Neutrophil (primary cell): ENCODE data around the gene LMO1.
A peak's percentile ranks its signal among the peaks of the same experiment; 100 is the strongest.

ENCODE experiments used
- H3K27ac ChIP-seq: fragments of 200-600 bp; sonication (generic); 2 replicates; pipeline ENCODE4 v1.5.1; 2016; ENCODE audit warnings: mild to moderate bottlenecking, moderate library complexity
- H3K27me3 ChIP-seq: fragments of 200-600 bp; sonication (generic); 2 replicates; pipeline ENCODE4 v1.6.0; 2016; ENCODE audit warnings: mild to moderate bottlenecking
- H3K36me3 ChIP-seq: fragments of 200-600 bp; sonication (generic); 2 replicates; pipeline ENCODE4 v1.5.1; 2017
- H3K4me1 ChIP-seq, 2 experiments: fragments of 200-600 bp in 1 of 2; sonication (generic) in 1 of 2; 1 replicate in 1 of 2; 2 replicates in 1 of 2; pipeline versions ENCODE4 v1.5.1 to v1.6.1; 2013 to 2016; ENCODE audit warnings: low read depth in 1 of 2, low read length in 1 of 2, mild to moderate bottlenecking in 1 of 2, moderate library complexity in 1 of 2; ENCODE audit not compliant: control insufficient read depth in 1 of 2, insufficient read depth in 1 of 2
- H3K4me3 ChIP-seq, 2 experiments: fragments of 200-600 bp in 1 of 2; sonication (generic) in 1 of 2; 1 replicate in 1 of 2; 2 replicates in 1 of 2; pipeline ENCODE4 v1.5.1; 2013 to 2016; ENCODE audit warnings: low read depth in 1 of 2, low read length in 1 of 2, mild to moderate bottlenecking in 1 of 2, moderate library complexity in 1 of 2
- H3K9me3 ChIP-seq: fragments of 200-600 bp; sonication (generic); 2 replicates; pipeline ENCODE4 v1.5.1; 2016
- TF ChIP-seq, protein P1 (sequence below): fragments of 200-600 bp; sonication (generic); IDR thresholded peaks from 2 replicates; pipeline ENCODE4 v1.5.1; 2016; ENCODE audit warnings: antibody characterized with exemption

Gene LMO1

DNA sequence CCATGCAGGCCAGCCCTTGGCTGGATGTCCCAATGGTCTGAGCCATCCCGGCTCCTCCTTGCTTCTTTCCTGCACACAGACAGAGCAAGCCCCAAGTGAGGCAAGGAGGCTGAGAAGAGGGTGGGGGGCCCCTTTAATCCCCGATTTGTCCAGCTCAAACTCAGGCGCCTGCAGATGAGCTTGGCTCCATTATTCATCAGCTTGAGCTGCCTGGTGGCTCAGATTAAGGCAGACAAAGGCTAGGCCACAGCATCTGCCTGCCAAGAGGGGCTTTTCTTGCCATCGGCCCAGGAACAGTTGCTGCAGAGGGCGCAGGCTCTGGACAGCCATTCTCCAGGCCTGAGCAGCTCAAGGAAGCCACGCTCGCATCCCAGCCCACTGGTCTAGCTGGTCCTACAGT is 35.4 kb downstream of the LMO1 start:
- H3K4me1 ChIP-seq = no peaks in the 10 kb centered on the region
- no peaks in the 10 kb centered on the region for H3K27me3 ChIP-seq
- H3K36me3 ChIP-seq = no peaks in the 10 kb centered on the region
- no peak overlapping the region for H3K27ac ChIP-seq
- H3K9me3 ChIP-seq = no peaks in the 10 kb centered on the region
- no peak overlapping the region for H3K4me3 ChIP-seq
- TF ChIP-seq, protein P1, sequence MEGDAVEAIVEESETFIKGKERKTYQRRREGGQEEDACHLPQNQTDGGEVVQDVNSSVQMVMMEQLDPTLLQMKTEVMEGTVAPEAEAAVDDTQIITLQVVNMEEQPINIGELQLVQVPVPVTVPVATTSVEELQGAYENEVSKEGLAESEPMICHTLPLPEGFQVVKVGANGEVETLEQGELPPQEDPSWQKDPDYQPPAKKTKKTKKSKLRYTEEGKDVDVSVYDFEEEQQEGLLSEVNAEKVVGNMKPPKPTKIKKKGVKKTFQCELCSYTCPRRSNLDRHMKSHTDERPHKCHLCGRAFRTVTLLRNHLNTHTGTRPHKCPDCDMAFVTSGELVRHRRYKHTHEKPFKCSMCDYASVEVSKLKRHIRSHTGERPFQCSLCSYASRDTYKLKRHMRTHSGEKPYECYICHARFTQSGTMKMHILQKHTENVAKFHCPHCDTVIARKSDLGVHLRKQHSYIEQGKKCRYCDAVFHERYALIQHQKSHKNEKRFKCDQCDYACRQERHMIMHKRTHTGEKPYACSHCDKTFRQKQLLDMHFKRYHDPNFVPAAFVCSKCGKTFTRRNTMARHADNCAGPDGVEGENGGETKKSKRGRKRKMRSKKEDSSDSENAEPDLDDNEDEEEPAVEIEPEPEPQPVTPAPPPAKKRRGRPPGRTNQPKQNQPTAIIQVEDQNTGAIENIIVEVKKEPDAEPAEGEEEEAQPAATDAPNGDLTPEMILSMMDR = no peak

DNA sequence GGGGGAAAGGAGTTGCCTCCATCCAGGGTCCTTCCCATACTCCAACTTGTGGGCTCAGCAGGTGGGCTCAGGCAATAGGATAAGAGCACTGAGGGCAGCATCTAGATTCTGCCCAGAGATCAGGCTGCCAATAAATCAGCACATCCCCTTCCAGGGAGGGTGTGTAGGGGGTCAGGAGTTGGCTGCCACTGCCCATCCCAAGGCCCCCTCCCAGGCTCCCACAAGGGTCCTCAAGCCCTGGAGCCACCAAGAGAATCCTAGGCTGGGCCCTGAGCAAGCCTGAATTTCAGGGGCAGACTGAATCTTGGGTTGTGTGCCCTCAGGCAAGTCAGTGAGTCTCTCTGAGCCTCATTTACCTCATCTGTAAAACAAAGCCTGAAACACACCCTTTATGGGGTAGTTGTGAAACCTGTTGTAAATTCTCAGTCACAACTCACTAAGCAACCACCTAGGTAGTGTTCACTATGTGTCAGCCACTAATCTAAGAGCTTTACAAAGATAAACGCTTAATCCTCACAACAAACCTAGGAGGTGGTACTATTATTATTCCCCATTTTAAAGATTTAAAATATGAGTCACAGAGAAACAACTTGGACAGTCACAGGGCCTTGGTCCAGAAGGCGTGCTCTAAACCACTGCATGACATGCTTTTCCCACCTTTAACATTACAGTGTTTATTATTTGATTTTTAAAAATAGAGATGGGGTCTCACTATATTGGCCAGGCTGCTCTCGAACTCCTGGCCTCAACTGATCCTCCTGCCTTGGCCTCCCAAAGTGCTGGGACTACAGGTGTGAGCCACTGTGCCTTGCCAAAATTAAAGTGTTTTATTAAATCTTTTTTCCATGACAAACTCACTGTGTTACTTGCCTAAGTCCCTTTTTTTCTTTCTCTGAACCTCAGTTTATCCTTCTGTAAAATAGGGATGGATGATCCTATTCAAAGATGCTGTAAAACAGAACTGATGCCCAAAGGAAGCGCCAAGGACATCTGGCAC is 36.2 kb downstream of the LMO1 start:
- no peak overlapping the region for H3K27ac ChIP-seq

DNA sequence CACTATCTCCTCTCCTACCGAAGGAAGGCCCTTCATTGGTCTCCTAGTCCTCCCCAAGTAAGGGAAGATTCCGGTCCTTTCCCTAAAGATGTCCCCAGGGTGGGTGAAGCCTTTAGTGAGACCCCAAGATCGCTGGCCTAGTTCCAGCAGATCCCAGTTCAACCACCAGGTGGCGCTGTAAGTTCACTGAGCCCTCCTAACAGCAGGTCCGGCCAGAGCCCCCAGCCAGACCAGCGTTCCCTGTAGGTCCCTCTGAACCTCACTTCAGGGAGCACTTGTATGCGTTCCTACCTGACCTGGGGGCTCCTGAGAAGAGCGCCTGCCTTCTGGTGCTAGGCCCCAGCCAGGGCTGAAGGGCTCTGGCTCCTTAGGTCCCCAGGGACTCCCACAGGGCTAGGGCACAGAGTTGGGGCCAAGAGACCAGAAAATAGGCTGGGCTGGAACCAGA is 38.1 kb downstream of the LMO1 start:
- Histone ChIP-seq H3K27me3 (no peaks in the 10 kb centered on the region), H3K9me3 (no peaks in the 10 kb centered on the region), H3K4me1 (no peaks in the 10 kb centered on the region), H3K36me3 (no peaks in the 10 kb centered on the region), H3K27ac (no peak overlapping the region), H3K4me3 (no peak overlapping the region)
- TF ChIP-seq, protein P1 = peak; percentile 85

More for the DNA sequence above, 36.2 kb downstream of the LMO1 start:
- TF ChIP-seq, protein P1 = no peak
- H3K4me1 ChIP-seq = no peaks in the 10 kb centered on the region
- H3K36me3 ChIP-seq = no peaks in the 10 kb centered on the region
- no peak overlapping the region for H3K4me3 ChIP-seq
- H3K27me3 ChIP-seq = no peaks in the 10 kb centered on the region
- no peaks in the 10 kb centered on the region for H3K9me3 ChIP-seq

DNA sequence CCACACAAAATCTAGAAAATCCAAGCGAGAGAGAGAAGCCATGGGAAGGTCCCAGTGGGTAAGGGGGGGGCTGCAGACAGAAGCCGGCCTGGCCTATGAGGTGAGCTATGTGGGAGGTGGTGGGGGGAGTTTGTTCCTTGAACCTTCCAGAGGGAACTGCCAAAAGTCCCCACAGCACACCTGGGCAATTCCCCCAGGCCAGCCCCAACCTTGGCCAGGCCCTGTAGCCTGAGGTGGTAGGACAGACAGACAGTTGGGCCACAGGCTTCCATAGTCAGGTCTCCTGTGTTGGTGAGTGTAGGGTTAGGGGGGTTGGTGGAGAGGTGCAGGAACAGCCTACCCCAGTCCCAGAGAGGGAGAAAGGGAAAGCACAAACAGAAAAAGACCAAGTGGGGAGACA is 39.0 kb downstream of the LMO1 start:
- TF ChIP-seq, protein P1 = no peak

DNA sequence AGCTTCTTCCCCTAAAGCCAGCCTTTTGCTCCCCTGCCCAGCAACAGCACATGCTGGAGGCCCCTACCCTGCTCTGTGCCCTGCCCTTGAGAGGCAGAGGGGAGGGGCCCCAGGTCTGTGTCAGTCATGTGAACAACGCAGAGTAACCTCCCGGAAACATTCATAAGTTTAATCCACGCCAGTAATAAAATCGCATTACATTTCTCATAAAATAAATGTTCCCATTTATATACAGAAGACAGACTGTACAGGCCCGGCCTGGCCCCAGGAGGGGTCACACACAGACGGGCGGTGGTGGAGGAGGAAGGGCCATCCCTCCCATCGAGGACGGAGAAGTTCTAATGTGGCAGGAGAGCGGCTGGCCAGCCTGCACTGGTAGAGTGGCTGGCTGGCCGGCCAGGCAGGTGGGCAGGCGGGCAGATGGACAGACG is 39.5 kb downstream of the LMO1 start:
- Histone ChIP-seq H3K27me3 (no peaks in the 10 kb centered on the region), H3K36me3 (no peaks in the 10 kb centered on the region), H3K4me1 (no peaks in the 10 kb centered on the region), H3K9me3 (no peaks in the 10 kb centered on the region), H3K4me3 (no peak overlapping the region), H3K27ac (no peak overlapping the region)
- TF ChIP-seq, protein P1 = no peak

More for the DNA sequence above, 39.0 kb downstream of the LMO1 start:
- Histone ChIP-seq H3K36me3 (no peaks in the 10 kb centered on the region), H3K9me3 (no peaks in the 10 kb centered on the region), H3K27me3 (no peaks in the 10 kb centered on the region), H3K4me1 (no peaks in the 10 kb centered on the region), H3K4me3 (no peak overlapping the region), H3K27ac (no peak overlapping the region)
